Measurements from ENCODE around the gene GOLGA6L1.

DNA sequence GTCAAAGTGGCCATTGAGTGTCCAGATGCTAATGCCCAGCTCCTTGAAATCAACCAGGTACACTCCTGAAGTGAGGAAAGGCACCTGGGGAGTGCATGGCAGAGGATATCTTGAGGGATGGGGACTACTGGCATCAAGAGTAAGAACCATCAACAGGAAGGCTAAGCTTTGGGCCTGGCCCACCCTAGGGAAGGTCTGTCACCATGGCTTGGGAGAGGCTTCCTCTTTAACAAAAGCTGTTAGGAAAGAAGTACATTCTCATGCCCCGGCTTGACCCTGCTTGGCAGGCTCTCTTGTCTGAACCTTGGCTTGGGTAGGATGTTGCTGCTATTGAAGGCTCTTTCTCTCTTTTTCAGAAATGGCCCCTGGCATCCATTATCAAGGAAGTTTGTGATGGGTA, 53.5 kb downstream of the GOLGA6L1 start:
- TF ChIP-seq, protein P1, sequence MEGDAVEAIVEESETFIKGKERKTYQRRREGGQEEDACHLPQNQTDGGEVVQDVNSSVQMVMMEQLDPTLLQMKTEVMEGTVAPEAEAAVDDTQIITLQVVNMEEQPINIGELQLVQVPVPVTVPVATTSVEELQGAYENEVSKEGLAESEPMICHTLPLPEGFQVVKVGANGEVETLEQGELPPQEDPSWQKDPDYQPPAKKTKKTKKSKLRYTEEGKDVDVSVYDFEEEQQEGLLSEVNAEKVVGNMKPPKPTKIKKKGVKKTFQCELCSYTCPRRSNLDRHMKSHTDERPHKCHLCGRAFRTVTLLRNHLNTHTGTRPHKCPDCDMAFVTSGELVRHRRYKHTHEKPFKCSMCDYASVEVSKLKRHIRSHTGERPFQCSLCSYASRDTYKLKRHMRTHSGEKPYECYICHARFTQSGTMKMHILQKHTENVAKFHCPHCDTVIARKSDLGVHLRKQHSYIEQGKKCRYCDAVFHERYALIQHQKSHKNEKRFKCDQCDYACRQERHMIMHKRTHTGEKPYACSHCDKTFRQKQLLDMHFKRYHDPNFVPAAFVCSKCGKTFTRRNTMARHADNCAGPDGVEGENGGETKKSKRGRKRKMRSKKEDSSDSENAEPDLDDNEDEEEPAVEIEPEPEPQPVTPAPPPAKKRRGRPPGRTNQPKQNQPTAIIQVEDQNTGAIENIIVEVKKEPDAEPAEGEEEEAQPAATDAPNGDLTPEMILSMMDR (IDR thresholded peaks at IDR 0.05) = no peak
- TF ChIP-seq POLR2A (IDR thresholded peaks at IDR 0.05) = no peak

All from uterus (tissue), 2 donors.